NCI-H2171 (cell line): ENCODE data around the gene SRR.

Experiments
- DNase-seq: peaks from one replicate; lab custom pipeline; 2025; lab: John Stamatoyannopoulos, UW

Gene SRR

GRCh38 chr17:2346475-2346874, 42.7 kb downstream of the SRR start:
- DNase-seq, result no peak

- DNase-seq, result peak; percentile 93
These were observed 44.3 kb downstream of the SRR start for GRCh38 chr17:2347805-2348685.

GRCh38 chr17:2351269-2351668, 47.5 kb downstream of the SRR start:
- DNase-seq, result no peak

DNA sequence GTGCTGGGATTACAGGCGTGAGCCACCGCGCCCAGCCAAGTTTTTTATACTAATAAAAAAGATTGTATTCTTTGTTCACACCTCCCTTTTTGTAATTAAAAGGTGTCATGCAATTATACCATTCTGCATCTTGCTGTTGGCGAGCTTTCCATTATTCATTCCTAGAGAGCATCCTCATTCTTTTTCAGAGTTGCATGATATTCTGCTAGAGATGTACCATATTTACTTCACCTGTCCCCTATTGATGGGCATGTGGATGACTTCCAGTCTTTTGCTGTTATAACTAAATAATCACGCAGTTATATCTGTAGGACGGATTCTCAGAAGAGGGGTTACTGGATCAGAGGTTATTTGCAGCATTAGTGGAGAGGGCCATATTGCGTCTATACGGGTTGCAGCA, 50.6 kb downstream of the SRR start:
- no peak for DNase-seq

DNA sequence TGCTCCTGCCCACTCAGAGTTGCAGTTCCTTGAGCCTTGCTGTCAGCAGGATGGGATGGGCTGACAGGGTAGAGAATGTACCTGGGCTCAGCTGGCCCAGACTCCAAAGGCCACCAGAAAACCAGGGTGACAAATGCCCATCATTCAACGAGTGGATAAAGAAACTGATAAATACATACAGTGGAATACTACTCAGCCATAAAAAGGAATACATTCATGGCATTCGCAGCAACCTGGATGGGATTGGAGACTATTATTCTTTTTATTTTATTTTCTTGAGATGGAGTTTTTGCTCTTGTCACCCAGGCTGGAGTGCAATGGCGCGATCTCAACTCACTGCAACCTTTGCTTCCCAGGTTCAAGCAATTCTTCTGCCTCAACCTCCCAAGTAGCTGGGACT, 53.5 kb downstream of the SRR start:
- DNase-seq, result no peak

- DNase-seq, result no peak
These were observed 54.2 kb downstream of the SRR start for GRCh38 chr17:2357931-2358434.

DNA sequence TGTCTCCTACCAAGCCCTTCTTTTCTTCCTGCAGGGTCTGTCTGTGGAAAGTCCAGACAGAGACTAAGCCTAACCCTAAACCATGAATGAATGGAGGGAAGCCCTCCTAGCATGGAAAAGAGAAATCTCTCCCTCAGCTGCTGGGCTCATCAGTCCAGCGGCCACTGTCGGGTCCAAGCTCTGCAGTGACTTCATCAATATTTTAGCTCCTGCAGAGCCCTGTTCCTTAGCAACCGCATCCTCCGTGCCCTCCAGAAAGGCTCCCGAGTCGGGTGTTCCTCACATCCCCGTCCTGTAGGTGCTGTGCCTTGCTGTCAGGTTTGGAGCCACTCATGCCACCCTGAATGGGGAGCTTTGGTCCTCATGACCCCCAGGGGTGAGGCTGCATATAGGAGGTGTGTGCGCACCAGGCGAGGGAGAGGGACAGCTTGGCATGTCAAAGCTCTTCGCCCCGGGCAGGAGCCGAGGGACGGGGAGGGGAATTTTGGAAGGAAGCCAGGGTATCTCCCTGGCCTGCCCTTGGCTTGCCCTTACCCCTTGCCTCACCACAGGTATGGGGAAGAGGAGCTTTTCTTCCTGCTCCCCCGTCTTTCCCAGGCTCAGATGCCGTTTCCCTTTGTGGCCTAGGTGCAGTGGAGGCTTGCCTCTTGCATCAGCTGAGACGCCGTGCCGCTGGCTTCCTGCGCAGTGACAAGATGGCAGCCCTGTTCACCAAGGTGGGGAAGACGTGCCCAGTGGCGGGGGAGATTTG, 57.4 kb downstream of the SRR start:
- no peak for DNase-seq

GRCh38 chr17:2362016-2362415, 58.3 kb downstream of the SRR start:
- DNase-seq, result no peak

GRCh38 chr17:2362416-2362815, 58.7 kb downstream of the SRR start:
- DNase-seq, result no peak

DNA sequence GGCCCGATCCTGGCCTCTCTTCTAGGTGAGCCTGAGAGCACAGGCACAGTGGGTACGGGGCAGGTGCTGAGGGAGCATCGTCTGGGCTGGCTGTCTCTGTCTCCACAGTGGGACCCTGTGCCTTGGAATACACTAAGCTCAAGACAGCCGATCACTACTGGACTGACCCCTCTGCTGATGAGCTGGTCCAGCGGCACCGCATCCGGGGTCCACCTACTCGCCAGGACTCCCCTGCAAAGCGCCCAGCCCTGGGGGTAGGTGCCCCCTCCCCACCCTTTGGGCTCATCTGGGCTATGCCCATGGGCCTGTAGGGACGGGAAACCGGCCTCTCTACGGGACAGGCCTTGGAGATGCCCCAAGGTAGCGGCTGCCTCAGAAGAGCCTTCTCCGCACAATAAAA, 59.1 kb downstream of the SRR start:
- no peak for DNase-seq

- DNase-seq, result no peak
These were observed 59.6 kb downstream of the SRR start for GRCh38 chr17:2363318-2363717.

DNA sequence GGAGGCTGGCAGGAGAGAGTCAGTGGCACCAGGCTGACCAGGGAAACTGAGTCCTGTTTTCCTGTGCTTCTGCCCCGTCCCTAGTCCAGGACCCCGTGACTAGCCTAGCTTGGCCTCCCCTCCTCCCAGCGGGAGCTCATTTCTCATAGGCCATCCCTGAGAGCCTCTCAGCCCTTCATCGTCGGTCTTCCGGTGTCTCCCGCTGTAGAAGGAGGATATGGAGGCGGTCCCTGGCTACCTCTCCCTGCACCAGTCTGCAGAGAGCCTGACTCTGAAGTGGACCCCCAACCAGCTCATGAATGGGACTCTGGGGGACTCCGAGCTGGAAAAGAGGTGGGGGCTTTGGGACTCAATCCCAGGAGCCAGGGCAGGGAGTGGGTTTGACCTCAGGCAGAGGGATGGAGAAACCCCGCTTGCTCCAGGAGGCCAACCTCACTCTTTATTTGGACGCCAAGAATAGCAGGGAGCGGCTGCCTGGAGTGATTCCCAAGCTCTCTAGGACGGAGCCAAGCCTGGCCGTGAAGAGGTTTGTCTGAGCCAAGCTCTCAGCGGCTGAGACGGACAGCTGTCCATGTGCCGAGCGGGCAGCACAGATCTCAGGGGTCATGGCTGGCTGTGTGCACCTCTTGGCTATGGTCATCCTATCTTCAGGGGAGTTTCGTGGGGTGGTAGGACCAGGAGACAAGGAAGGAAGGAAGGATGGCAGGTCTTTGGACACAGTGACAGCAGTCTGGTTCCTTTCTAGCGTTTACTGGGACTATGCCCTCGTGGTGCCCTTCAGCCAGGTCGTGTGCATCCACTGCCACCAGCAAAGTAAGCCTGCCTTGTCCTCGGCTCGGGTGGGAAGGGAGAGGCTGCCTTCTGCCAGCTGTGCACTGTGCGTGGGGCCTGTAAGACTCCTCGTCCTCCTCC, 60.4 kb downstream of the SRR start:
- DNase-seq, result no peak

- DNase-seq, result no peak
These were observed 61.0 kb downstream of the SRR start for GRCh38 chr17:2364763-2365116.

DNA sequence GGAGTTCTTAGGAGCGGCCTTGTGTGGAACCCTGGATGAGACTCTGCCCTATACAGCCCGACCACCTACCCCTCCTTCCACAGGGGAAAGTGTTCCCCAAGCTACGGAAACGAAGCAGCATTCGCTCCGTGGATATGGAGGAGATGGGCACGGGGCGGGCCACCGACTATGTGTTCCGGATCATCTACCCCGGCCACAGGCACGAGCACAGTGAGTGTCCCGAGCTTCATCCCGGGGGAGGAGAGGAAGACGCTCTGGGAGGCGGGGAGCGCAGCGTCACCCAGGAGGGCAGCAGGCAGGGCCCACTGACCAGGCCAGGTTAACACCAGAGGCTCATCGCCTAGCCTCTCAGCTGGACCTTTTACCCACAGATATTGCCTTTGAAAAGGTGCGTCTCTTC, 61.4 kb downstream of the SRR start:
- DNase-seq, result no peak

DNA sequence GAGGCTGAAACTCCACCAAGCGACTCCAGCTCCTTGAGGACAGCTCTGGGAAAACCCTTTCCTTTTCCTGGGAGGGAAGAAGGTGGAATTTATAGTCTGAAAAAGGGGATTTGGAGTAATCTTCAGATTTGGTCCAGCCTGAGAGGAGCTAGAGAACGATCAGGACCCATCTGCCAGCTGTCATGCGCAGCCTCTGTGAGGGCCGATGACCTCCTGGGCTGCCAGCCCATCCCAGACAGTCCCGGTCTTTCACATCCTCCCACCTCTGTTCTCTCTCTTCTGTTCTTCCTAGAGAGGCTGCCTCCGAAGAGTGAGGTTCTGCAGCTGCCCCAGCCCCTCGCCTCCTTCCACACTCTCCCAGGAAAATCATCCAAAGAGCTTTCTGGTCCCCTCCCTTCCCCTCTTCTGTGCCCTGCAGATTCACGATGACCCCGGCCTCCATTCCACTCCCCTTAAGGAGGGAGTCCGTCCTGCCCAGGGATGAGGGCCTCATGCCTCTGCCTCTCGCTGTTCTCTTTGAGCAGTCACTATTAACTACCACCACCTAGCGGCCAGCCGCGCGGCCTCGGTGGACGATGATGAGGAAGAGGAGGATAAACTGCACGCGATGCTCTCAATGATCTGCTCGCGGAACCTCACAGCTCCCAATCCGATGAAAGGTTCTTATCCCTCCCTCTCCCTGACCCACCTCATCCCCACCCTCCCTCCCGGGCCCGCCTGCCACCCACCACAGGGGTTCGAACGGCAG, 63.2 kb downstream of the SRR start:
- DNase-seq, result no peak

- DNase-seq, result peak; percentile 15
These were observed 64.6 kb downstream of the SRR start for GRCh38 chr17:2368359-2368758.

- no peak for DNase-seq
These were observed 65.3 kb downstream of the SRR start for GRCh38 chr17:2369039-2369438.

- DNase-seq, result no peak
These were observed 65.9 kb downstream of the SRR start for GRCh38 chr17:2369551-2370210.

GRCh38 chr17:2370211-2370589, 66.5 kb downstream of the SRR start:
- no peak for DNase-seq

GRCh38 chr17:2371183-2372130, 67.7 kb downstream of the SRR start:
- no peak for DNase-seq
